Measurements from ENCODE around the gene ALDH5A1.

Gene ALDH5A1

GRCh38 chr6:24494821-24495795 lies at the start of gene ALDH5A1:
TSS of gene ALDH5A1 (plus strand) at chr6:24494969. CDS start at chr6:24494997, 28 bp downstream.
- DNase-seq, result peak; percentile 80

- no peak for DNase-seq
Observed at GRCh38 chr6:24445704-24446103, 49.1 kb upstream of the ALDH5A1 start.

- DNase-seq, result no peak
Observed at GRCh38 chr6:24446670-24447069, 48.1 kb upstream of the ALDH5A1 start.

- DNase-seq, result no peak
Observed at GRCh38 chr6:24448396-24448795, 46.4 kb upstream of the ALDH5A1 start.

- DNase-seq, result no peak
Observed at GRCh38 chr6:24448828-24449525, 45.8 kb upstream of the ALDH5A1 start.

GRCh38 chr6:24451581-24452388 lies 43.0 kb upstream of the ALDH5A1 start:
- DNase-seq, result no peak

- no peak for DNase-seq
Observed at GRCh38 chr6:24453921-24454320, 40.8 kb upstream of the ALDH5A1 start.

GRCh38 chr6:24454452-24454851 lies 40.3 kb upstream of the ALDH5A1 start:
- no peak for DNase-seq

GRCh38 chr6:24455061-24455460 lies 39.7 kb upstream of the ALDH5A1 start:
- no peak for DNase-seq

- DNase-seq, result no peak
Observed at GRCh38 chr6:24458134-24458533, 36.6 kb upstream of the ALDH5A1 start.

GRCh38 chr6:24458941-24459340 lies 35.8 kb upstream of the ALDH5A1 start:
- DNase-seq, result no peak

- DNase-seq, result no peak
Observed at GRCh38 chr6:24460966-24461365, 33.8 kb upstream of the ALDH5A1 start.

- no peak for DNase-seq
Observed at GRCh38 chr6:24464253-24465038, 30.3 kb upstream of the ALDH5A1 start.

GRCh38 chr6:24469811-24470210 lies 25.0 kb upstream of the ALDH5A1 start:
- no peak for DNase-seq

- DNase-seq, result no peak
Observed at GRCh38 chr6:24472181-24472580, 22.6 kb upstream of the ALDH5A1 start.

- no peak for DNase-seq
Observed at GRCh38 chr6:24476631-24477030, 18.1 kb upstream of the ALDH5A1 start.

- no peak for DNase-seq
Observed at GRCh38 chr6:24477070-24477469, 17.7 kb upstream of the ALDH5A1 start.

GRCh38 chr6:24478903-24479302 lies 15.9 kb upstream of the ALDH5A1 start:
- DNase-seq, result no peak

GRCh38 chr6:24480705-24481104 lies 14.1 kb upstream of the ALDH5A1 start:
- no peak for DNase-seq

- no peak for DNase-seq
Observed at GRCh38 chr6:24481449-24481848, 13.3 kb upstream of the ALDH5A1 start.

GRCh38 chr6:24484657-24485323 lies 10.0 kb upstream of the ALDH5A1 start:
- no peak for DNase-seq

- no peak for DNase-seq
Observed at GRCh38 chr6:24486065-24486464, 8.7 kb upstream of the ALDH5A1 start.

All from stimulated activated CD4-positive, alpha-beta T cell treated with anti-CD3 and anti-CD28 coated beads, Interleukin-1b, Interleukin-23, amount 100 ng/mL, for 48 hours (primary cell).